Measurements from ENCODE around the gene ADORA1.

The ADORA1 gene

GRCh38 chr1:203161703-203162102, 34.2 kb downstream of the ADORA1 start:
- no peak for DNase-seq

GRCh38 chr1:203162403-203162802, 34.9 kb downstream of the ADORA1 start:
- no peak for DNase-seq

DNA sequence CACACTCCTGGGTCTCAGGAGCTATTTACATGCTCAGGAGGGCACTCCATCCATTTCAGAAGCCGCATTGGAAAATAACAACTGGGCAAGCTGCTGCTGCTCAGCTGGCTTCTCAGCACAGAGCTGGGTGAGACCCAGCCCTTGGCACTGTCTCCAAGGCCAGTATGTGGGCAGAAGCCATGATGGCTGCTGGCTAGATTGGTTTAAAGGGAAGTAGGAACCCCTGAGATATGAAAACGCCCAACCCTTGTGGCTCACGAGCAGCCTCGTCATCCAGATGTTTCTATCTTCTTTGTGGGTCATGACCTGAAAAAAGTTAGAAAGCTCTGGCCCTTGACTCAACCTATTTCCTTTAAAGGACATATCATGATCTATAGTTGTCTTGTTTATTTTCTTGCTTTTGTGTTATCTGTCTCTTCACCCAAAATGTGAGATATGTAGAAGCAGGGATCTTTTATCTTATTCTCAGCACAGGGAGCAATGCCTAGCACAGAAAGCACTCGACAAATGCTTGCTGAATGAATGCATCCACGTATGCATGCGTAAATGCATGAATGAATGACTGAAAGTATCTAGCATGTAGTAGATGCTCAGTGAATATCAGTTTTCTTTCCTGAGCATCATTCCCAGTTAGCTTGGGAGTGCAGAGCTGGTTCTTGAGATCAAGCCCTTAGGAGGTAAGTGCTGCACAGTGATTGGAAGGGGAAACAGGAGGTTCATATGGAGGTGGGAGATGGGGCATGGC, 36.5 kb downstream of the ADORA1 start:
- DNase-seq = no peak

DNA sequence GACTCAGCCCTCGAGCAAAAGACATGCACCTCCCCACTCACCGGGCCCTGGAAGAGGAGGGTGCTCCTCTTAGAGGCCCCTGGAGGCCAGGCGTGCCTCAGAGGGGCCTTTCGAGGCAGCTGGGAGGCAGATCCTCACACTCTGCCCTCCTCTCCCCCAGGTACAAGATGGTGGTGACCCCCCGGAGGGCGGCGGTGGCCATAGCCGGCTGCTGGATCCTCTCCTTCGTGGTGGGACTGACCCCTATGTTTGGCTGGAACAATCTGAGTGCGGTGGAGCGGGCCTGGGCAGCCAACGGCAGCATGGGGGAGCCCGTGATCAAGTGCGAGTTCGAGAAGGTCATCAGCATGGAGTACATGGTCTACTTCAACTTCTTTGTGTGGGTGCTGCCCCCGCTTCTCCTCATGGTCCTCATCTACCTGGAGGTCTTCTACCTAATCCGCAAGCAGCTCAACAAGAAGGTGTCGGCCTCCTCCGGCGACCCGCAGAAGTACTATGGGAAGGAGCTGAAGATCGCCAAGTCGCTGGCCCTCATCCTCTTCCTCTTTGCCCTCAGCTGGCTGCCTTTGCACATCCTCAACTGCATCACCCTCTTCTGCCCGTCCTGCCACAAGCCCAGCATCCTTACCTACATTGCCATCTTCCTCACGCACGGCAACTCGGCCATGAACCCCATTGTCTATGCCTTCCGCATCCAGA, 37.7 kb downstream of the ADORA1 start:
- no peak for DNase-seq

GRCh38 chr1:203165800-203166161, 38.3 kb downstream of the ADORA1 start:
- DNase-seq = no peak

DNA sequence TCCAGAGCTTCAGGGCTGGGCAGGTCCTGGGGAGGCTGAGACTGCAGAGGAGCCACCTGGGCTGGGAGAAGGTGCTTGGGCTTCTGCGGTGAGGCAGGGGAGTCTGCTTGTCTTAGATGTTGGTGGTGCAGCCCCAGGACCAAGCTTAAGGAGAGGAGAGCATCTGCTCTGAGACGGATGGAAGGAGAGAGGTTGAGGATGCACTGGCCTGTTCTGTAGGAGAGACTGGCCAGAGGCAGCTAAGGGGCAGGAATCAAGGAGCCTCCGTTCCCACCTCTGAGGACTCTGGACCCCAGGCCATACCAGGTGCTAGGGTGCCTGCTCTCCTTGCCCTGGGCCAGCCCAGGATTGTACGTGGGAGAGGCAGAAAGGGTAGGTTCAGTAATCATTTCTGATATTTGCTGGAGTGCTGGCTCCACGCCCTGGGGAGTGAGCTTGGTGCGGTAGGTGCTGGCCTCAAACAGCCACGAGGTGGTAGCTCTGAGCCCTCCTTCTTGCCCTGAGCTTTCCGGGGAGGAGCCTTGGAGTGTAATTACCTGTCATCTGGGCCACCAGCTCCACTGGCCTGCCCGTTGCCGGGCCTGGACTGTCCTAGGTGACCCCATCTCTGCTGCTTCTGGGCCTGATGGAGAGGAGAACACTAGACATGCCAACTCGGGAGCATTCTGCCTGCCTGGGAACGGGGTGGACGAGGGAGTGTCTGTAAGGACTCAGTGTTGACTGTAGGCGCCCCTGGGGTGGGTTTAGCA, 38.8 kb downstream of the ADORA1 start:
- no peak for DNase-seq

GRCh38 chr1:203167026-203167912, 39.7 kb downstream of the ADORA1 start:
- peak; percentile 23 for DNase-seq

DNA sequence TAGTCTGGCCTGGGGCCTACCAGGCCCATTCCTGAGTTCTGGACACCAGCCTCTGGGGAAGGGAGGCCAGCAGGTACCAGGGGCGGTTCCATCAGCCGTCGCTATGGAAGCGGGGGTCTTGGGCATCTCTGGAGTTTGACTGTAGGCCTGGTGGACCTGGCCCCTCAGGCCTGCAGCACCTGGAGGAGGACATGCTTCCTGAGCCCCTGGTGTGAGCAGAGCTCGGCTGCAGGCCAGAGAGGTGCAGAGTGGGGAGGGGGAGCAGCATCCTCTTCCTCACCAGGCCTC, 40.3 kb downstream of the ADORA1 start:
- no peak for DNase-seq

DNA sequence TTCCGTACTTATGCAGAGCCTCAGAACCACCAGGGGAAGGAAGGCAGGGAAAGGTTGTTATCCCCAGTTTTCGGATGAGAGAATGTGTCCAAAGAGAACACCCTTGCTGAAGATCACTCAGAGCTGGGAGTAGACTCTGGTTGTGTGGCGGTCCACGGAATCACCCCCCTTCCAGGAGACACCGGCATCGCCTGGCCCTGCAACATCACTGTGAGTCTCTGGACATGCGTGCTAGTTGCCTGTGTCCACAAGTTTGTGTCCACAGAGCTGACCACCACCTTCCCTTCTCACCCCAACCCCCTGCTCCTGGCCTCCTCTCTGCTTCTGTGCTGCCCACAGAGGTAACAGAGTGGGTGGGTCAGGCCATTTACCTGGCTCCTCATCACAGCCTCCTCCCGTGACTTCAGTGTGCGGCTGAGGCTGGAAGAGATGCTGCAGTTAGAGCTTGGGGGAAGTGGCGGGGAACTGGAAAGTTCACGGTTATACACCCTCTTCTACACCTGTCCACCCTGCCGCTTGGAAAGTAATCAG, 40.8 kb downstream of the ADORA1 start:
- no peak for DNase-seq

GRCh38 chr1:203168991-203169390, 41.5 kb downstream of the ADORA1 start:
- no peak for DNase-seq

DNA sequence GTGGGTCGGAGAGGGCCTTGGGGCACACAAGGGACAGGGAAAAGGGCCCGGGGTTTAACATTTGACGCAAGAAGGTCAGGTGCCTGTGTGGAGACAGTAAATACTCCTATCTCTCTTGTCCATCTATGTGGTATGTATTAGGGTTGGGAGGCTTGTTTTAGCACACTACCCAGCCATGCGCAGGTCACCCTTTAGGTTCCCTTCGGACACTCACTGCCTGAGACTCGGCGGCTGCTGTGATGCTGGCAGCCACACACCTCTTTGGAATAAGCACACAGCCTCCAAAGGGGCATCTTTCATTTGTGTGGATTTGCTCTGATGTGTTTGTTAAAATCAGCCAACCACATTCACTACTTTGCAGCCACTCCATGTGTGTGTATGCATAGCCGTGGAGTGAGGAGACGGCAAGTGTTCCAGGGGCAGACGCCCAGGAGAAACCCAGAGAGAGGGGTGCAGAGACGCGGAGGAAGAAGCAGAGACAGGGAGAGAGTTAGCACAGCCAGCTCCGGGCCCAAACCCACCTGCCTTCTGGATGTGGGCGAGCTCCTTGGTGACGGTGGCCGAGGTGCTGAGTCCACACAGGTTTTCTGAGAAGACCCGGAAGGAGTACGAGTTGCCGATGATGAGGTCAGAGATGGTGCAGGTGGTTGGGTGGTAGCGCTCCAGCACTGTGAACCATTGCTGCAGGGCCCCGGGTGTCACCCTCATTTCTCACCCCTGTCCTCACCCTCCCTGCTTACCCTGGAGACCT, 42.4 kb downstream of the ADORA1 start:
- no peak for DNase-seq

GRCh38 chr1:203170625-203171330, 43.3 kb downstream of the ADORA1 start:
- no peak for DNase-seq

- DNase-seq = no peak
Observed at GRCh38 chr1:203171341-203172183, 44.0 kb downstream of the ADORA1 start.

- DNase-seq = peak; percentile 48
Observed at GRCh38 chr1:203172184-203173010, 44.9 kb downstream of the ADORA1 start.

DNA sequence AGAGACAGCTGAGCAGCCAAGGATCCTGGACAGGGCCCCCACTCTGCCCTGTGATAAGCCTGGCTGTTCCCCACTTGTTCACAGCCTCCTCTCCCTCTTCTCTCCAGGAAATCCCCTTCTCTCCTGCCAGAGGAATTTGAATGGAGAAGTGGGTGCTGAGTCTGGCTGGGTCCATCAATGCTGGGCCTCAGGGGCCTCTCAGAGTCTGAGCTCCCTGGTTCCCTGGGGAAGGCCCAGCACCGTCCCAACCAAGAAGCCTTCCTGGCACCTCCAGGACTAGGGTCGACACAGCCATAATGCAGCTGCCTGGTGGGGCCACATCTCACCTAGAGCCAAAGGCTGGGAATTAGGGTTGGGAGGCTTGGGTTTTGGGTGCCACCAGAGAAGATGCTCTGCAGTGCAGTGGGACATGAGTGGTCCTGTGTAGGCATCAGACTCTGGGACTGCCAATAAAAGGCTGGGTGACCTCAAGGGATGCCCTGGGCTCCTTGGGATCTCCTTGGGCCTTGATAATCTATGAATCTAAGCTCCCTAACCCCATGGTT, 45.6 kb downstream of the ADORA1 start:
- no peak for DNase-seq

DNA sequence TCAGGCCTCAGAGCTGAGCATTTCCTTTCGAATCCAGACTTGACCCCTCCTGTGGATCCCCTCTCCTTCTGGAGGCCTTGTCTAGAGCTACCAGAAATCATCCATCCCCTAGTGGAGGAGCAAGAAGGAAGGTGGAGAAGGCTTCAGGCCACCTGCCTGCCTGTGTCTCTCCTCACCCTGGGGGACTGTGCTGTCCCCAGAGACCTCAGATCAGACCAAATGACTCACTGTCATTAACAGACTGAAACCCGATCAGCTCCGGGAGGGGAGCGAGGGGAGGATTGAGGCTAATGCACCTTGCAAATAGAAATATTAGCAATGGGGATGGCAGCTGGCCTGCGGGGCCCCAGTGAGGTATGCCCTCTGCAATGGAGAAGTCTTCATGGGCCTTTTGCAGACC, 46.0 kb downstream of the ADORA1 start:
- no peak for DNase-seq

- DNase-seq = no peak
Observed at GRCh38 chr1:203174324-203174985, 46.9 kb downstream of the ADORA1 start.

- DNase-seq = no peak
Observed at GRCh38 chr1:203175237-203175826, 47.8 kb downstream of the ADORA1 start, which contains the start of gene MYBPH. Gene MYBPH, minus strand, starts transcription at chr1:203175826. Its CDS starts 71 bp downstream, at chr1:203175755.
